SKM-1 treated with dmso at 0.1 percent for 144 hours (cell line): Measurements from ENCODE around the gene SLC39A9.
"Not testable (repeated sequence)": the region's sequence is repeated elsewhere in the genome, so short reads cannot be mapped to it uniquely, and the experiment has no call there.

Experiments used
- DNase-seq: peaks from one replicate; lab custom pipeline; 2025; ENCODE audit not compliant: unreplicated experiment; lab: John Stamatoyannopoulos, UW

The SLC39A9 gene

GRCh38 chr14:69368381-69368780 lies 30.1 kb upstream of the SLC39A9 start:
- DNase-seq = no peak

- DNase-seq = no peak
Observed at GRCh38 chr14:69370061-69370460, 28.4 kb upstream of the SLC39A9 start.

- no peak for DNase-seq
Observed at GRCh38 chr14:69372146-69372545, 26.3 kb upstream of the SLC39A9 start.

- no peak for DNase-seq
Observed at GRCh38 chr14:69373104-69373503, 25.4 kb upstream of the SLC39A9 start.

GRCh38 chr14:69374235-69374634 lies 24.3 kb upstream of the SLC39A9 start:
- no peak for DNase-seq

- DNase-seq = no peak
Observed at GRCh38 chr14:69375182-69375581, 23.3 kb upstream of the SLC39A9 start.

GRCh38 chr14:69375722-69376121 lies 22.8 kb upstream of the SLC39A9 start:
- no peak for DNase-seq

GRCh38 chr14:69376439-69376838 lies 22.1 kb upstream of the SLC39A9 start:
- peak; percentile 42 for DNase-seq

- DNase-seq = no peak
Observed at GRCh38 chr14:69378274-69378673, 20.2 kb upstream of the SLC39A9 start.

- DNase-seq = no peak
Observed at GRCh38 chr14:69387311-69387710, 11.2 kb upstream of the SLC39A9 start.

GRCh38 chr14:69391400-69391799 lies 7.1 kb upstream of the SLC39A9 start:
- DNase-seq = not testable (repeated sequence)

- DNase-seq = no peak
Observed at GRCh38 chr14:69392481-69392880, 6.0 kb upstream of the SLC39A9 start.

- no peak for DNase-seq
Observed at GRCh38 chr14:69395929-69396328, 2.6 kb upstream of the SLC39A9 start.

- no peak for DNase-seq
Observed at GRCh38 chr14:69398818-69399210, 322 bp downstream of the SLC39A9 start.

GRCh38 chr14:69399750-69400149 lies 1.3 kb downstream of the SLC39A9 start:
- no peak for DNase-seq

GRCh38 chr14:69400154-69400553 lies 1.7 kb downstream of the SLC39A9 start:
- DNase-seq = no peak

- no peak for DNase-seq
Observed at GRCh38 chr14:69401841-69402240, 3.3 kb downstream of the SLC39A9 start.

GRCh38 chr14:69404478-69404877 lies 6.0 kb downstream of the SLC39A9 start:
- no peak for DNase-seq

- no peak for DNase-seq
Observed at GRCh38 chr14:69404883-69405282, 6.4 kb downstream of the SLC39A9 start.

- no peak for DNase-seq
Observed at GRCh38 chr14:69405762-69406161, 7.3 kb downstream of the SLC39A9 start.

- no peak for DNase-seq
Observed at GRCh38 chr14:69408331-69408960, 10.0 kb downstream of the SLC39A9 start.

GRCh38 chr14:69413483-69413882 lies 15.0 kb downstream of the SLC39A9 start:
- no peak for DNase-seq

- not testable (repeated sequence) for DNase-seq
Observed at GRCh38 chr14:69416087-69416486, 17.6 kb downstream of the SLC39A9 start.
